Mesenteric fat pad (tissue), 1 donor: ENCODE measurements around the gene EFHC2. TPM values are rescaled to one million over a fixed set of nuclear protein-coding genes. Genes with fewer than 3 reads are reported as not detected.

Experiments
- DNase-seq: peaks from one replicate; pipeline ENCODE4 v3.0.0-alpha.2; 2020; ENCODE audit warnings: low spot score
- long read RNA-seq: library from polyadenylated mRNA; unstranded; transcript quantifications from one replicate; pipeline ENCODE4 v2.0.0, GENCODE V29; 2020
- total RNA-seq: library from RNA; stranded (reverse); fragmentation: NEBNext Ultra II Directional; extraction: Animal tissue kit (Norgen Biotek cat#: 25700); gene quantifications from one replicate; pipeline ENCODE4 v1.2.1, GENCODE V29; 2021
- donor health status: DM: yes; HTN: yes; CAD: no.

The EFHC2 gene
- 0.29 TPM for total RNA-seq
- long read RNA-seq: 0 reads

- no peak for DNase-seq
Observed at GRCh38 chrX:44343412-44344141, at the start of gene EFHC2. EFHC2 (minus strand) TSS chrX:44343672; CDS start chrX:44343588, 84 bp downstream.

- DNase-seq: no peak
Observed at GRCh38 chrX:44392767-44393166, 49.3 kb upstream of the EFHC2 start.

GRCh38 chrX:44384688-44385338, 41.3 kb upstream of the EFHC2 start:
- DNase-seq: no peak

- DNase-seq: no peak
Observed at GRCh38 chrX:44382871-44383270, 39.4 kb upstream of the EFHC2 start.

GRCh38 chrX:44352758-44353157, 9.3 kb upstream of the EFHC2 start:
- DNase-seq: no peak

- DNase-seq: no peak
Observed at GRCh38 chrX:44349561-44349960, 6.1 kb upstream of the EFHC2 start.

- DNase-seq: no peak
Observed at GRCh38 chrX:44344687-44345086, 1.2 kb upstream of the EFHC2 start.

- DNase-seq: no peak
Observed at GRCh38 chrX:44344194-44344593, 722 bp upstream of the EFHC2 start.

- DNase-seq: no peak
Observed at GRCh38 chrX:44342866-44343265, 606 bp downstream of the EFHC2 start.

GRCh38 chrX:44338361-44338760, 5.1 kb downstream of the EFHC2 start:
- no peak for DNase-seq

- no peak for DNase-seq
Observed at GRCh38 chrX:44332437-44332836, 11.0 kb downstream of the EFHC2 start.

- no peak for DNase-seq
Observed at GRCh38 chrX:44330227-44330626, 13.2 kb downstream of the EFHC2 start.

GRCh38 chrX:44319550-44319949, 23.9 kb downstream of the EFHC2 start:
- no peak for DNase-seq

- no peak for DNase-seq
Observed at GRCh38 chrX:44317181-44317580, 26.3 kb downstream of the EFHC2 start.

GRCh38 chrX:44314808-44315207, 28.7 kb downstream of the EFHC2 start:
- no peak for DNase-seq

- no peak for DNase-seq
Observed at GRCh38 chrX:44314259-44314734, 29.2 kb downstream of the EFHC2 start.

GRCh38 chrX:44312421-44312820, 31.1 kb downstream of the EFHC2 start:
- DNase-seq: no peak

GRCh38 chrX:44310227-44310626, 33.2 kb downstream of the EFHC2 start:
- DNase-seq: no peak

- DNase-seq: no peak
Observed at GRCh38 chrX:44308869-44309268, 34.6 kb downstream of the EFHC2 start.

GRCh38 chrX:44306356-44306755, 37.1 kb downstream of the EFHC2 start:
- no peak for DNase-seq

GRCh38 chrX:44305921-44306320, 37.6 kb downstream of the EFHC2 start:
- DNase-seq: no peak

GRCh38 chrX:44303119-44303518, 40.4 kb downstream of the EFHC2 start:
- no peak for DNase-seq

- no peak for DNase-seq
Observed at GRCh38 chrX:44299177-44299576, 44.3 kb downstream of the EFHC2 start.
